AG09309 (cell line): Measurements from ENCODE around the gene CCDC152.

Source experiments
- DNase-seq: peaks from one replicate; pipeline ENCODE4 v3.0.0-alpha.2; 2010; ENCODE audit warnings: low read depth
- H3K4me3 ChIP-seq: 2 replicates; pipeline ENCODE4 v1.5.1; 2011; ENCODE audit warnings: mild to moderate bottlenecking, low read depth, low read length, moderate library complexity; ENCODE audit not compliant: control insufficient read depth
- TF ChIP-seq, protein P1 (sequence below): IDR thresholded peaks from 2 replicates; pipeline ENCODE4 v1.5.1; 2011; ENCODE audit warnings: mild to moderate bottlenecking, low read depth, low read length, inconsistent platforms; ENCODE audit not compliant: insufficient read depth, control insufficient read depth; ENCODE audit errors: missing control alignments

CCDC152 gene

DNA sequence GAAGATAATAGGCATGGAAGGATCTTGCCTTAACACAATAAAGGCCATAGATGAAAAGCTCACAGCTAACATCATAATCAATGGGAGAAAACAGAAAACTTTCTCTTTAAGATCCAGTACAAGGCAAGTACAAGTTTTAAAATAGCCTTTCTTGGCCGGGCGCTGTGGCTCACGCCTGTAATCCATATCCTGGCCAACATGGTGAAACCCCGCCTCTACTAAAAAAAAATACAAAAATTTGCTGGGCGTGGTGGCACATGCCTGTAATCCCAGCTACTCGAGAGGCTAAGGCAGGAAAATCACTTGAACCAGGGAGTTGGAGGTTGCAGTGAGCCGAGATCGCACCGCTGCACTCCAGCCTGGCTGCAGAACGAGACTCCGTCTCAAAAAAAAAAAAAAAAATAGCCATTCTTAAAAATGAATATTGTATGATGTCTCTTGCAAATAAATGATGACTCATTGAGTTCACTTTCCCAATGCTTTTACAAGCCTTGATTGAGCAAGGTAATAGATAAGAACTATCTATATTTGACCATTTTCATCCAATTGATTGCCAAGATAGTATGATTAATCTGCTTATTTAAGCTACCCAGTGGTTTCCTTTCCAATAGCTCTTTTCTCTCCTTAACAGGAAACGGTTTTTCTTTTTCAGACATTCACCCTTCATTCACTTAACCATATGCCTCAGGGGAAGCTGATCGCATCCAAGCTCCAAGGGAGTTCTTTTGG is 15.8 kb downstream of the CCDC152 start:
- DNase-seq: no peak
- H3K4me3 ChIP-seq: no peak overlapping the region
- TF ChIP-seq, protein P1, sequence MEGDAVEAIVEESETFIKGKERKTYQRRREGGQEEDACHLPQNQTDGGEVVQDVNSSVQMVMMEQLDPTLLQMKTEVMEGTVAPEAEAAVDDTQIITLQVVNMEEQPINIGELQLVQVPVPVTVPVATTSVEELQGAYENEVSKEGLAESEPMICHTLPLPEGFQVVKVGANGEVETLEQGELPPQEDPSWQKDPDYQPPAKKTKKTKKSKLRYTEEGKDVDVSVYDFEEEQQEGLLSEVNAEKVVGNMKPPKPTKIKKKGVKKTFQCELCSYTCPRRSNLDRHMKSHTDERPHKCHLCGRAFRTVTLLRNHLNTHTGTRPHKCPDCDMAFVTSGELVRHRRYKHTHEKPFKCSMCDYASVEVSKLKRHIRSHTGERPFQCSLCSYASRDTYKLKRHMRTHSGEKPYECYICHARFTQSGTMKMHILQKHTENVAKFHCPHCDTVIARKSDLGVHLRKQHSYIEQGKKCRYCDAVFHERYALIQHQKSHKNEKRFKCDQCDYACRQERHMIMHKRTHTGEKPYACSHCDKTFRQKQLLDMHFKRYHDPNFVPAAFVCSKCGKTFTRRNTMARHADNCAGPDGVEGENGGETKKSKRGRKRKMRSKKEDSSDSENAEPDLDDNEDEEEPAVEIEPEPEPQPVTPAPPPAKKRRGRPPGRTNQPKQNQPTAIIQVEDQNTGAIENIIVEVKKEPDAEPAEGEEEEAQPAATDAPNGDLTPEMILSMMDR: no peak

DNA sequence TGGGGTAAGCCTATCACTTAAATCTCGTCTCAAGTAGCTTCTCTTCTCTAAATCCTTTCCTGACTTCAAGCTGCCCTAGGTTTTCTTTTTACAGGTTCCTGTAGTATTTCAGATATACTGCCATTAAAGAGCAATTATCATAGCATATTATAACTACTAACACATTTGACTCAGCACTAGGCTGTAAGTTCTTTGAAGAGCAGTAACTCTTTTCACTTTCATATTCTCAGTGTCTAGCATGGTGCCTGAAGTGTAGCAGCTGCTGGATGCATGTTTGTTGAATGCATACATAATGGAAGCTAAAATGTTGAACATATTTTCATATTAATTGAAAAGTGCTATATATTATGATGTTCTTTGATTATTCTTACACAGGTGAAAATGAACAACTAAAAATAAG is 22.5 kb downstream of the CCDC152 start:
- no peak overlapping the region for H3K4me3 ChIP-seq
- no peak for DNase-seq
- TF ChIP-seq, protein P1: no peak

GRCh38 chr5:42781584-42781983 is 25.0 kb downstream of the CCDC152 start:
- H3K4me3 ChIP-seq: no peak overlapping the region
- no peak for DNase-seq
- TF ChIP-seq, protein P1: no peak

- TF ChIP-seq, protein P1: no peak
- no peak for DNase-seq
- H3K4me3 ChIP-seq: no peak overlapping the region
Measured at GRCh38 chr5:42784132-42784531, 27.5 kb downstream of the CCDC152 start.

- no peak for DNase-seq
- TF ChIP-seq, protein P1: no peak
- H3K4me3 ChIP-seq: no peak overlapping the region
Measured at GRCh38 chr5:42785756-42786155, 29.1 kb downstream of the CCDC152 start.

DNA sequence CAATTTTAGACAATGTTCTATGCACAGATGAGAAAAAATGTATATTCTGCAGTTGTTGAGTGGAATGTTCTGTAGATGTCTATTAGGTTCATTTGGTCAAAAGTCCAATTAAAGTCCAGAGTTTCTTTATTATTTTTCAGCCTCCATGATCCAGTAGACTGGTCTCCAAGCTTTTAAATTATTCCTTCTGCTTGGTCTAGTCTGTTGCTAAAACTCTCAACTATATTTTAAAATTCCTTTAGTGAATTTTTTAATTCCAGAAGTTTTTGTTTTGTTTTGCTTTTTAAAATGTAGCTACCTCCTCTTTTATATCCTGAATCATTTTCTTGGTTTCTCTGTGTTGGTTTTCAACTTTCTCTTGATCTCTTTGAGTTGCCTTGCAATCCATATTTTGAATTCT is 30.5 kb downstream of the CCDC152 start:
- TF ChIP-seq, protein P1: no peak
- no peak for DNase-seq
- no peak overlapping the region for H3K4me3 ChIP-seq
